ENCODE data around the gene DGAT2. TPM values are rescaled to one million over a fixed set of nuclear protein-coding genes. Genes with fewer than 3 reads are reported as not detected.

The DGAT2 gene
- total and polyA plus RNA-seq, 4 experiments from 2014 or later: 0.08 to 0.38 (median 0.26) TPM

DNA sequence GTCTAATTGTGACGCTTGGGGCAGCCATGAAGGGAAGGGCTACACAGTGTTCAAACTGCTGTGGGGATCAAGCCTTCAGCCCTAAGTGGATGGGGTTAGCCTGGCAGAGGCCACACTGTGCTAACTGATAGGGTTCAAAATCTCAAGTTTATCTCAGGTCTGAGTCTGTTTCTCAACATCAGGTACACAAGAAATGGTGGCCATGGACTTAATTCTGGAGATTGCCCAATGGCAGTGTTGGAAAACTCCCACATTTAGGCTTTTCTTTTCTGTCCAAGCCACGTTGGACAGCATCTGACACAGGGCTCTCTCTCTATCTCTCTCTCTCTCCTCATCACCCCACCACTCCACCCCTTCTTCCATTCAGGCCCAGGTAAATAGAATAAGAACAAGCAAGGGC, 10.9 kb upstream of the DGAT2 start:
- Mint-ChIP-seq H3K36me3 (no peaks in the 10 kb centered on the region), H3K27me3 (no peaks in the 10 kb centered on the region), H3K4me1 (peaks cover 0 to 3% (median 0%) of the 10 kb centered on the region in 4 donors), H3K27ac (no peak overlapping the region), H3K4me3 (no peak overlapping the region), H3K9me3 (peaks cover 0 to 2% (median 0%) of the 10 kb centered on the region in 8 donors)
- CTCF ChIA-PET (ENCODE audit: partially characterized antibody): no interaction called here
- no peaks in the 10 kb centered on the region for H3K36me3 ChIP-seq (ENCODE audit: insufficient read depth, low read length)
- POLR2A ChIA-PET (ENCODE audit: partially characterized antibody): no interaction called here
- no peaks in the 10 kb centered on the region for H3K27me3 ChIP-seq (ENCODE audit: insufficient read depth, low read length)
- no peaks in the 10 kb centered on the region for H3K4me1 ChIP-seq (ENCODE audit: insufficient read depth, low read length)
- H3K4me3 ChIP-seq (ENCODE audit: low read length in 2 of 2): no peak overlapping the region
- H3K27ac ChIP-seq (ENCODE audit: low read depth, low read length): no peak overlapping the region
- no peaks in the 10 kb centered on the region for H3K9me3 ChIP-seq (ENCODE audit: control insufficient read depth in 1 of 2, low read length in 2 of 2)
- intact Hi-C loops (cut with micrococcal nuclease): no loop called here
- DNase-seq: no peak

DNA sequence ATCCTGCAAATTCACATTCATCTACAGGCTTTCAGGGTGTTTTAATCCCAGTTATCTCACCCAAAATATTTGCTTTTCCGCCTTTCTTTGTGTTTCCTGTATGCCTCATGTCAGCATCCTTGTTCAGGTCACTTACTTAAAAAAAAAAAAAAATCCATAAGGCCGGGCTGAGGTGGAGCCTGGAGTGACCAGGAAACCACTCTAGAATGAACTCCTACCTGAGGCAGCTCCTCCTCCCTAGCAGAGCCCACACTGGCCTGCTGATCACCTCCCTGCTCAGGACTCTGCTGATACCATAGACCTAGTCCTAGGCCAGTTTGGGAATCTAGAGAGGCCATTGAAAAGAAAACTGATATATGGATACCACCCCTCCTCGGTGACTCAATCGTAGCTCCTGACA, 8.7 kb upstream of the DGAT2 start:
- Histone ChIP-seq H3K4me1 (ENCODE audit: insufficient read depth, low read length) (no peaks in the 10 kb centered on the region), H3K4me3 (ENCODE audit: low read length in 2 of 2) (no peak overlapping the region), H3K27me3 (ENCODE audit: insufficient read depth, low read length) (no peaks in the 10 kb centered on the region), H3K9me3 (ENCODE audit: control insufficient read depth in 1 of 2, low read length in 2 of 2) (no peaks in the 10 kb centered on the region), H3K36me3 (ENCODE audit: insufficient read depth, low read length) (no peaks in the 10 kb centered on the region), H3K27ac (ENCODE audit: low read depth, low read length) (no peak overlapping the region)
- Mint-ChIP-seq H3K27ac (no peak overlapping the region), H3K27me3 (no peaks in the 10 kb centered on the region), H3K9me3 (no peaks in the 10 kb centered on the region), H3K36me3 (no peaks in the 10 kb centered on the region), H3K4me1 (peaks cover 0 to 3% (median 0%) of the 10 kb centered on the region in 4 donors), H3K4me3 (no peak overlapping the region)
- ChIA-PET CTCF (ENCODE audit: partially characterized antibody) (interaction anchor here (0.8 kb wide), 1 partner anchor 123 kb away, joined by 3 read pairs; no protein-coding TSS in a partner anchor), POLR2A (ENCODE audit: partially characterized antibody) (no interaction called here)
- intact Hi-C loops (cut with micrococcal nuclease): no loop called here
- DNase-seq: no peak

DNA sequence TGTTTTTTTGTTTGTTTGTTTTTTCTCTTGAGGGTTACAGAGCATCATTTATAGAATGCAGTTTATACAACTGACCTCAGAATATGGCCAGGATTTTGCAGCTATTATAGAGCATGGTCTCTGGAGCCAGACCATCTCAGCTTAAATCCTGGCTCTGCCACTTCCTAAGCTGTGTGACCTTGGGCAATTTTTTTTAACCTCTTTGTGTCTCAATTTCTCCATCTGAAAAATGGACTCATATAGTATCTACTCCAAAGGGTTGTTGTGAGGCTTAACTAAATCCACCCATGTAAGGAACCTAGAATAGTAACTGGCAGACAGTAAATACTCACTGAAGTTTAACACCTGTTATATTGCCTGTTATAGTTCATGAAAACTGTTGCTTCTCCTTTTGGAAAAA, 8.3 kb upstream of the DGAT2 start:
- Mint-ChIP-seq H3K27me3 (no peaks in the 10 kb centered on the region), H3K4me1 (peaks cover 0 to 2% (median 0%) of the 10 kb centered on the region in 4 donors), H3K27ac (no peak overlapping the region), H3K9me3 (no peaks in the 10 kb centered on the region), H3K36me3 (no peaks in the 10 kb centered on the region), H3K4me3 (no peak overlapping the region)
- H3K9me3 ChIP-seq (ENCODE audit: control insufficient read depth in 1 of 2, low read length in 2 of 2): no peaks in the 10 kb centered on the region
- H3K4me1 ChIP-seq (ENCODE audit: insufficient read depth, low read length): no peaks in the 10 kb centered on the region
- no peaks in the 10 kb centered on the region for H3K36me3 ChIP-seq (ENCODE audit: insufficient read depth, low read length)
- no peak for DNase-seq
- no peaks in the 10 kb centered on the region for H3K27me3 ChIP-seq (ENCODE audit: insufficient read depth, low read length)
- CTCF ChIA-PET (ENCODE audit: partially characterized antibody): interaction anchor here (0.8 kb wide), 1 partner anchor 124 kb away, joined by 3 read pairs; no protein-coding TSS in a partner anchor
- POLR2A ChIA-PET (ENCODE audit: partially characterized antibody): no interaction called here
- no peak overlapping the region for H3K4me3 ChIP-seq (ENCODE audit: low read length in 2 of 2)
- intact Hi-C loops (cut with micrococcal nuclease): no loop called here
- no peak overlapping the region for H3K27ac ChIP-seq (ENCODE audit: low read depth, low read length)

- POLR2A ChIA-PET (ENCODE audit: partially characterized antibody): interaction anchor here (0.6 kb wide), 1 partner anchor 20 kb away, joined by 3 read pairs; no protein-coding TSS in a partner anchor
- CTCF ChIA-PET (ENCODE audit: partially characterized antibody): interaction anchor here (0.8 to 0.9 kb wide), 2 partner anchors 71 to 124 kb away, joined by 3 to 4 read pairs; no protein-coding TSS in a partner anchor
These were observed 7.7 kb upstream of the DGAT2 start for GRCh38 chr11:75760710-75761493.

DNA sequence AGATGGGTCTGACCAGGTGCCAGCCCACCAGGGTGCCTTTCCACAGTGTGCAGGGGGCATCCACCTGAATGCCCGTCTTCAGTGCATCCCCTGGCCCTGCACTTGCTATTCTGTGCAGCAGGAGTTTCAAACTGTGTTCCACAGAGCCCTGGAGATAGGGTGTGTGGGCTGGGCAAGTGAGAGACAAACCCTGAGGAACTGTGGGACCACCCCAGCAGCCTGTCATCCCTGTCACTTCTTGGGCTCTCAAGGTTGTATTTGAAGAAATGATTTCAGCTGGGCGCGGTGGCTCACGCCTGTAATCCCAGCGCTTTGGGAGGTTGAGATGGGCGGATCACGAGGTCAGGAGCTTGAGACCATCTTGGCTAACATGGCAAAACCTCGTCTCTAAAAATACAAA, 6.4 kb upstream of the DGAT2 start:
- Histone ChIP-seq H3K9me3 (ENCODE audit: control insufficient read depth in 1 of 2, low read length in 2 of 2) (no peaks in the 10 kb centered on the region), H3K4me3 (ENCODE audit: low read length in 2 of 2) (no peak overlapping the region), H3K27me3 (ENCODE audit: insufficient read depth, low read length) (no peaks in the 10 kb centered on the region), H3K27ac (ENCODE audit: low read depth, low read length) (no peak overlapping the region), H3K4me1 (ENCODE audit: insufficient read depth, low read length) (no peaks in the 10 kb centered on the region), H3K36me3 (ENCODE audit: insufficient read depth, low read length) (no peaks in the 10 kb centered on the region)
- Mint-ChIP-seq H3K36me3 (no peaks in the 10 kb centered on the region), H3K27me3 (peaks cover 0 to 3% of the 10 kb centered on the region in 2 donors), H3K4me1 (peaks cover 0 to under 1% (median 0%) of the 10 kb centered on the region in 4 donors), H3K9me3 (peaks cover 0 to 2% (median 0%) of the 10 kb centered on the region in 8 donors), H3K27ac (no peak overlapping the region), H3K4me3 (no peak overlapping the region)
- intact Hi-C loops (cut with micrococcal nuclease): no loop called here
- no peak for DNase-seq
- POLR2A ChIA-PET (ENCODE audit: partially characterized antibody): no interaction called here
- CTCF ChIA-PET (ENCODE audit: partially characterized antibody): no interaction called here

More at GRCh38 chr11:75760710-75761493, 7.7 kb upstream of the DGAT2 start:
- Mint-ChIP-seq H3K4me1 (no peaks in the 10 kb centered on the region), H3K36me3 (no peaks in the 10 kb centered on the region), H3K4me3 (no peak overlapping the region), H3K27ac (no peak overlapping the region), H3K27me3 (peaks cover 0 to 3% of the 10 kb centered on the region in 2 donors), H3K9me3 (peaks cover 0 to 2% (median 0%) of the 10 kb centered on the region in 8 donors)
- Histone ChIP-seq H3K9me3 (ENCODE audit: control insufficient read depth in 1 of 2, low read length in 2 of 2) (no peaks in the 10 kb centered on the region), H3K4me1 (ENCODE audit: insufficient read depth, low read length) (no peaks in the 10 kb centered on the region), H3K4me3 (ENCODE audit: low read length in 2 of 2) (no peak overlapping the region), H3K27me3 (ENCODE audit: insufficient read depth, low read length) (no peaks in the 10 kb centered on the region), H3K27ac (ENCODE audit: low read depth, low read length) (no peak overlapping the region), H3K36me3 (ENCODE audit: insufficient read depth, low read length) (no peaks in the 10 kb centered on the region)
- intact Hi-C loops (cut with micrococcal nuclease): no loop called here
- no peak for DNase-seq

DNA sequence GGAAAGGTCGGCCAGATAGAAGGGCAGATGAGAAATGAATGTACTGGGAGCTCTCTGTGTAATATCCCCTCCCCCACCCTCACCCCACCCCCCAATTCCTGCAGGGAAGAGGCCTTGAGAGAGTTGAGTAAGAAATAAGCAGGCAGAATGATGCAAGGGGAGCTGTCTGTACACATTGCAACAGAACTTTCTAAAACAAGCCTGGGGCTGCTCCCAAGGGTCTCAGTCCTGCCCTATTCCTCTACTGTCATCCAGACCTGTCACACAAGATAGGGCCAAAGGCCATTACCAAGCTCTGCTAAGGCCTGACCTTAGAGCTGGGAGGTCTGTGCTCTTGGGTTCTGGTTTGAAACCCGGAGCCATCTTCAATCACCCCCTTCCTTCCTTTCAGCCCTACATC, 5.7 kb upstream of the DGAT2 start:
- CTCF ChIA-PET (ENCODE audit: partially characterized antibody): no interaction called here
- Mint-ChIP-seq H3K9me3 (peaks cover 0 to 2% (median 0%) of the 10 kb centered on the region in 8 donors), H3K27me3 (peaks cover 0 to 3% of the 10 kb centered on the region in 2 donors), H3K36me3 (no peaks in the 10 kb centered on the region), H3K4me1 (peaks cover 0 to 4% (median 2%) of the 10 kb centered on the region in 4 donors), H3K4me3 (no peak overlapping the region), H3K27ac (no peak overlapping the region)
- Histone ChIP-seq H3K4me1 (ENCODE audit: insufficient read depth, low read length) (peaks cover 5% of the 10 kb centered on the region), H3K27me3 (ENCODE audit: insufficient read depth, low read length) (no peaks in the 10 kb centered on the region), H3K9me3 (ENCODE audit: control insufficient read depth in 1 of 2, low read length in 2 of 2) (no peaks in the 10 kb centered on the region), H3K4me3 (ENCODE audit: low read length in 2 of 2) (no peak overlapping the region), H3K27ac (ENCODE audit: low read depth, low read length) (no peak overlapping the region), H3K36me3 (ENCODE audit: insufficient read depth, low read length) (no peaks in the 10 kb centered on the region)
- intact Hi-C loops (cut with micrococcal nuclease): no loop called here
- DNase-seq: no peak
- POLR2A ChIA-PET (ENCODE audit: partially characterized antibody): no interaction called here

DNA sequence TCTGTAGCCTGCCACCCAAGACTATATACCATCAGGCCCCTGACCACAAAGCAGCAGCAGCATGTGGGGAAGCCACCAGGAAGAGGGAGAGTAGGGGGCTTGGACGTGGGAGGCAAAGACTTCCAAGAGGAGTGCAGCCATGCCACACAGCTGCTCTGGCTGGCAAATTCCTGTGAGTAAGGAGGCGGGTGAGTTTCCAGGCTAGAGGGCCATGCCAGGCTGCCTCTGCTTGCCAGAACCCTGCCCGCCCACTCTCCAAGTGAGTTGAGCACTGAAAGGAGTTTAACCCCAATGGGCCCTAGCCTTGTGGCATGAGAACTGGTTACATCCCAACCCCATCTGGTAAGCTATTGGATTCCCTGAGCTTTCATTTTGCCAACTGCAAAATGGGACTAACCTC, 4.7 kb upstream of the DGAT2 start:
- H3K9me3 Mint-ChIP-seq: peaks cover 0 to 2% (median 0%) of the 10 kb centered on the region in 8 donors
- no peaks in the 10 kb centered on the region for H3K9me3 ChIP-seq (ENCODE audit: control insufficient read depth in 1 of 2, low read length in 2 of 2)
- ChIA-PET POLR2A (ENCODE audit: partially characterized antibody) (no interaction called here), CTCF (ENCODE audit: partially characterized antibody) (interaction anchor here (0.8 to 1.4 kb wide), 2 partner anchors 38 to 56 kb away, joined by 3 to 4 read pairs; no protein-coding TSS in a partner anchor)
- H3K4me3 Mint-ChIP-seq: no peak overlapping the region
- peaks cover 0 to 9% (median 5%) of the 10 kb centered on the region in 4 donors for H3K4me1 Mint-ChIP-seq
- H3K4me3 ChIP-seq (ENCODE audit: low read length in 2 of 2): no peak overlapping the region
- no peaks in the 10 kb centered on the region for H3K36me3 ChIP-seq (ENCODE audit: insufficient read depth, low read length)
- peaks cover 12% of the 10 kb centered on the region for H3K4me1 ChIP-seq (ENCODE audit: insufficient read depth, low read length)
- no peaks in the 10 kb centered on the region for H3K36me3 Mint-ChIP-seq
- DNase-seq: no peak
- H3K27me3 Mint-ChIP-seq: peaks cover 3 to 4% of the 10 kb centered on the region in 2 donors
- intact Hi-C loops (cut with micrococcal nuclease): no loop called here
- H3K27ac Mint-ChIP-seq: no peak overlapping the region
- no peaks in the 10 kb centered on the region for H3K27me3 ChIP-seq (ENCODE audit: insufficient read depth, low read length)
- no peak overlapping the region for H3K27ac ChIP-seq (ENCODE audit: low read depth, low read length)

Measured in CD4-positive, alpha-beta memory T cell (primary cell).